WTC11 (cell line): ENCODE measurements around the gene TNIK. TPM values are rescaled to one million over a fixed set of nuclear protein-coding genes. Genes with fewer than 3 reads are reported as not detected.
A peak's percentile ranks its signal among the peaks of the same experiment; 100 is the strongest.

Source experiments
- ATAC-seq: fragments of 200-7000 bp; cut with Tn5 transposase; 2 replicates; pipeline ENCODE4 v1.10.0; 2021; ENCODE audit warnings: mild to moderate bottlenecking, moderate library complexity
- CTCF ChIA-PET: fragments of 300-600 bp; sonication (Branson Sonifier 250); formaldehyde crosslinking; loops from one replicate; lab custom pipeline; 2021; ENCODE audit warnings: antibody characterized with exemption; lab: Charles Lee
- POLR2A ChIA-PET: fragments of 350-600 bp; sonication (Branson Sonifier 250); formaldehyde crosslinking; loops from one replicate; lab custom pipeline; 2021; ENCODE audit warnings: antibody characterized with exemption; lab: Charles Lee
- DNase-seq: peaks from one replicate; pipeline ENCODE4 v3.0.0; 2021; ENCODE audit warnings: low spot score
- H3K27ac Mint-ChIP-seq: 2 replicates; pipeline ENCODE4 v1.8.0; 2021; ENCODE audit warnings: mixed read lengths
- H3K27me3 Mint-ChIP-seq: 2 replicates; pipeline ENCODE4 v1.8.0; 2021; ENCODE audit warnings: low read depth, mild to moderate bottlenecking, moderate library complexity, mixed read lengths
- H3K36me3 Mint-ChIP-seq: 2 replicates; pipeline ENCODE4 v1.8.0; 2021; ENCODE audit warnings: mixed read lengths
- H3K4me1 Mint-ChIP-seq: 2 replicates; pipeline ENCODE4 v1.8.0; 2022; ENCODE audit warnings: mixed read lengths
- H3K4me3 Mint-ChIP-seq: 2 replicates; pipeline ENCODE4 v1.8.0; 2021; ENCODE audit warnings: mild to moderate bottlenecking, moderate library complexity, mixed read lengths
- H3K9me3 Mint-ChIP-seq: 2 replicates; pipeline ENCODE4 v1.8.0; 2021; ENCODE audit warnings: mixed read lengths
- ESRRA ChIP-seq: sonication (generic); formaldehyde crosslinking; IDR thresholded peaks from 2 replicates; pipeline ENCODE4 v1.8.1; 2022; ENCODE audit warnings: mild to moderate bottlenecking, missing genetic modification reagents, borderline replicate concordance
- FOXK1 ChIP-seq: sonication (generic); formaldehyde crosslinking; IDR thresholded peaks from 2 replicates; pipeline ENCODE4 v1.8.0; 2022; ENCODE audit warnings: mild to moderate bottlenecking, moderate library complexity, missing genetic modification reagents
- GTF2I ChIP-seq: fragments of 250-450 bp; sonication (Bioruptor Pico); conservative IDR thresholded peaks from 2 replicates; pipeline ENCODE4 v1.4.0; 2021; ENCODE audit warnings: mild to moderate bottlenecking
- JAZF1 ChIP-seq: fragments of 250-450 bp; sonication (Bioruptor Pico); IDR thresholded peaks from 2 replicates; pipeline ENCODE4 v1.9.0; 2021; ENCODE audit warnings: moderate library complexity, mild to moderate bottlenecking, inconsistent platforms
- KAT7 ChIP-seq: sonication (generic); formaldehyde crosslinking; IDR thresholded peaks from 2 replicates; pipeline ENCODE4 v1.8.1; 2023; ENCODE audit warnings: missing genetic modification reagents, mild to moderate bottlenecking, borderline replicate concordance
- NR1H2 ChIP-seq: sonication (generic); formaldehyde crosslinking; IDR thresholded peaks from 2 replicates; pipeline ENCODE4 v1.9.0; 2021; ENCODE audit warnings: mild to moderate bottlenecking, moderate library complexity, missing genetic modification reagents
- NR3C1 ChIP-seq: sonication (generic); formaldehyde crosslinking; conservative IDR thresholded peaks from 2 replicates; pipeline ENCODE4 v1.8.1; 2023; ENCODE audit warnings: low read depth, mild to moderate bottlenecking, missing genetic modification reagents
- SP1 ChIP-seq: sonication (generic); formaldehyde crosslinking; conservative IDR thresholded peaks from 2 replicates; pipeline ENCODE4 v1.8.1; 2022; ENCODE audit warnings: missing genetic modification reagents
- TP53 ChIP-seq: sonication (generic); formaldehyde crosslinking; IDR thresholded peaks from 2 replicates; pipeline ENCODE4 v1.8.1; 2023; ENCODE audit warnings: mild to moderate bottlenecking, missing genetic modification reagents
- ZBTB21 ChIP-seq: sonication (generic); formaldehyde crosslinking; IDR thresholded peaks from 2 replicates; pipeline ENCODE4 v1.8.1; 2023; ENCODE audit warnings: mild to moderate bottlenecking, missing genetic modification reagents, borderline replicate concordance
- ZNF232 ChIP-seq: sonication (generic); formaldehyde crosslinking; IDR thresholded peaks from 2 replicates; pipeline ENCODE4 v1.8.0; 2022; ENCODE audit warnings: mild to moderate bottlenecking, missing genetic modification reagents
- ZNF263 ChIP-seq: sonication (generic); formaldehyde crosslinking; IDR thresholded peaks from 2 replicates; pipeline ENCODE4 v1.8.1; 2022; ENCODE audit warnings: low read depth, mild to moderate bottlenecking, moderate library complexity, missing genetic modification reagents
- ZNF416 ChIP-seq: fragments of 250-450 bp; sonication (Bioruptor Pico); IDR thresholded peaks from 2 replicates; pipeline ENCODE4 v1.9.0; 2021; ENCODE audit warnings: mild to moderate bottlenecking, inconsistent platforms
- ZNF423 ChIP-seq: fragments of 250-450 bp; sonication (Bioruptor Pico); IDR thresholded peaks from 2 replicates; pipeline ENCODE4 v2.1.2; 2022; ENCODE audit warnings: mild to moderate bottlenecking, moderate library complexity
- ZNF671 ChIP-seq: fragments of 250-450 bp; sonication (Bioruptor Pico); IDR thresholded peaks from 2 replicates; pipeline ENCODE4 v1.8.0; 2021; ENCODE audit warnings: mild to moderate bottlenecking
- total RNA-seq: library from RNA; stranded (reverse); gene quantifications from 3 replicates; pipeline ENCODE4 v1.2.3, GENCODE V29; 2021
- TF ChIP-seq, protein P1 (sequence below): fragments of 250-450 bp; sonication (Bioruptor Pico); IDR thresholded peaks from 2 replicates; pipeline ENCODE4 v1.9.0; 2021; ENCODE audit warnings: moderate library complexity, mild to moderate bottlenecking, inconsistent platforms, borderline replicate concordance
- TF ChIP-seq, protein P2 (sequence below): fragments of 250-450 bp; sonication (Bioruptor Pico); IDR thresholded peaks from 2 replicates; pipeline ENCODE4 v1.9.0; 2021; ENCODE audit warnings: mild to moderate bottlenecking, borderline replicate concordance
- TF ChIP-seq, protein P3 (sequence below): sonication (generic); formaldehyde crosslinking; IDR thresholded peaks from 2 replicates; pipeline ENCODE4 v1.8.1; 2023; ENCODE audit warnings: mild to moderate bottlenecking, missing genetic modification reagents, borderline replicate concordance

The TNIK gene
- total RNA-seq, 1 experiment from 2014 or later: 50.3 TPM

DNA sequence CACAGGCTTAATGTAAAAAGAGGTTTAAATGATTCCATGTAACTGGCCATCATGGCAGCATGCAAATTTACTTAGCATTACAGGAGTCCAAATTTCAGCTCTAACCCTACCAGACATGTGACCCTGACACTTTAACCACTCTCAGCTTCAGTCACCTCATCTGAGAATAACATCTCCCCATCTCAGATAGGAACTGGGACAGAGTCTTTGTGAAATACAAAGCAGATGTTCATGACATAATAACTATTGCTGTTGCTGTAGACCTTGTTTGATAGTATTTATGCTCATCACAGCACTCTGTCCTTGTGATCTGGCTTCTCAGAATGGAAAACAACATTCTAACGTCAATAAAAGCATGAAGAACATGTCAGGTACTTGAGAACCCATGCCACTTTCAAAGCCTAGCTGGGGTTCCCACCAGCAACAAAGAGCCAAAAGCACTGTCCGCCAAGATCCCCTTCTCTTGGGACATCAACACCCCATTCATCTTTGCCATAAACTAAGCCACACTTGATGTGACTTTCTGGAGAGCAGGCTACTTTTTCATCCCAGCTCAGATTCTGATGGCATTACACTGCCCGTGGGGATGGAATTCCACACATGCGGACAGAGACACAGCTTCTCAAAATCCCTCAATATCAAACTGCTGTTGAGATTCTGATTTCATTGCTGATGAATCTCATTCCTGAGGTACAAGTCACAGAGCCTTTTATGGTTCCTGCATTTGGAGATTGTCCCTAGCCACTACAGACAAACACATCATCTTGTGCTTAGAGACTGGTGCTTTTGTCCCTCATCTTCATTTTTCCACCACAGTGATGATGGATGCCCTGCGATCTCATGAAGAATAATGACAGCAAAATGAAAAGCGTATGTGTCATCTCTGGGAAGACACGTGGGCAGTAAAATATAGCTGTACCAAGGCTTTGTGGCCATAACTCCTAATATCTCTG, 202.7 kb downstream of the TNIK start (continued):
- TF ChIP-seq ZBTB21 (CRISPR knock-in tag): no peak
- TF ChIP-seq ZNF423 (CRISPR knock-in tag): no peak
- TF ChIP-seq SP1 (CRISPR knock-in tag): no peak
- TF ChIP-seq NR3C1: no peak
- no peak for TF ChIP-seq FOXK1

DNA sequence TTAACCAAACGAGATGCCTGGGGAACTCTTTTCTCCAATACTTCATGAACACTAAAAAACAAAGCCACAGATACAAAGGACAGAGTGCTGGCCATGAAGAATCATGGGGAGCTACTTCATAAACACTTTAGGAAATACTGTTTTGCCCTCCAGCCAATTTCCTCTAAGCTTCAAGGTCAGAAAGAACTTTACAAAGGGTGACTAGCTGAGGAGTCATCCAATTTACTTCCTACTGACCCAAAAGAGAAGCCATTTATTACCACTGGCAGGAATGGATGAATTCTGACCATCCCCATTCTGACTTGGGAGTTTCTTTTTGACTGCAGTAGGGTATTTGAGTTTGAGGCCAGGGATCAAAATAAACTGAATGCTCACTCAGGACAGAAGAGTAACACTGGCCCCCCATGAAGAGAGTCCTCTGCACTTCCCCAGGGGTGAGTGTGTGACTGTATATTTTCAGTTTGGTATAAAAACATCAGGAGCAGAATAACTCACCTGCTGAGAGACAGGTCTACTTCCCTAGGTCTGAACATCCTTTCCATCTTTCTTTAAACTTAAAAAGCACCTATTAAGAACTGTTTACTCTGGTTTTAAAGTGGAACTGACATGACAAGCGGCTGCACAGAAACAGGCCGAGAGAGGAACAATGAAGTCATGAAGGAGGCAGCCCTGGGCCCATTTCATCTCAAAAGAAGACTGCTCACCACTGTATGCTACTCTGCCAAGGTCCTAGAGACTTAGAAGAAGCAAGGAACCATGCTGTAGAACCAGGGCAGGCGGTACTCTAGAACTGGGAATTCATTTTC, 203.6 kb downstream of the TNIK start:
- Mint-ChIP-seq H3K4me1 (peaks cover 59% of the 10 kb centered on the region), H3K27ac (peak overlapping the region; percentile 30; the same call in 1 of the 2 replicates), H3K4me3 (no peak overlapping the region), H3K27me3 (no peaks in the 10 kb centered on the region)
- no peak for DNase-seq
- no peak for TF ChIP-seq ZNF263 (CRISPR knock-in tag)
- TF ChIP-seq, all 79 proteins: peak for 0
- no peak for ATAC-seq
- ChIA-PET CTCF (no interaction called here), POLR2A (no interaction called here)
- no peaks in the 10 kb centered on the region for H3K36me3 Mint-ChIP-seq
- H3K9me3 Mint-ChIP-seq: peaks cover 6% of the 10 kb centered on the region; the same call in 1 of the 2 replicates

DNA sequence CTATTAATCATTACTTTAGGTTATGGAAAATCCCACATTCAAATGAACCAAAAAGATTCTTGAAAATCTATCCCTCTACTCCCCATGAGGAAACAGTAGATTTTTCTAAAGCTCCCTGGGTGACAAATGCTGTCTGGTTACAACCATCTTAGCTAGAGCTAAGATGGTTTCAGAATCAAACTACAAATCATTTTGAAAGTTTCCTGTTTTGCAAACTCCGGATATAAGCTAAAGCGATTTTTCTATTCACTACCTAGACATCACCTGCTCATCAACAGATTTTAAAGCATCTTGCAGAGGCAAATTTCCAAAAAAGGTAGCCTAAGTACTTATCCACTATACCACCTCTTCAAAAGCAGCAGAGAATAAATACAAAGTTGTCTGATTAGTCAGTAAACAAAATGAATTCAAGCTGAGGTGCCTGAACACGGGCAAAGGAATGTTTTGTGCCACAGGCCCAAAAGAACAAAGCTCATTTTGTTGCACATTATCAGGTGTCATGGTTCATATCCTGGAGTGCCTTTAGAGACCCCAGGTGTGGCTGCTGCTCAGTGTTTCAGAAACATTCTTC, 204.9 kb downstream of the TNIK start:
- Mint-ChIP-seq H3K4me3 (no peak overlapping the region), H3K4me1 (peaks cover 48% of the 10 kb centered on the region), H3K36me3 (no peaks in the 10 kb centered on the region), H3K9me3 (peaks cover 6% of the 10 kb centered on the region; the same call in 1 of the 2 replicates), H3K27me3 (no peaks in the 10 kb centered on the region), H3K27ac (no peak overlapping the region; the same call in 1 of the 2 replicates)
- ATAC-seq (no peak), DNase-seq (no peak)
- ChIA-PET CTCF (interaction anchor here (0.6 kb wide), 1 partner anchor 157 kb away, joined by 3 read pairs; no protein-coding TSS in a partner anchor), POLR2A (no interaction called here)
- TF ChIP-seq NR1H2 (CRISPR knock-in tag) (no peak), KAT7 (CRISPR knock-in tag) (no peak), ZNF671 (CRISPR knock-in tag) (no peak), JAZF1 (CRISPR knock-in tag) (no peak), ZNF232 (no peak), TP53 (no peak), ZNF416 (no peak), GTF2I (CRISPR knock-in tag) (no peak), ESRRA (CRISPR knock-in tag) (no peak)
- TF ChIP-seq, protein P1, sequence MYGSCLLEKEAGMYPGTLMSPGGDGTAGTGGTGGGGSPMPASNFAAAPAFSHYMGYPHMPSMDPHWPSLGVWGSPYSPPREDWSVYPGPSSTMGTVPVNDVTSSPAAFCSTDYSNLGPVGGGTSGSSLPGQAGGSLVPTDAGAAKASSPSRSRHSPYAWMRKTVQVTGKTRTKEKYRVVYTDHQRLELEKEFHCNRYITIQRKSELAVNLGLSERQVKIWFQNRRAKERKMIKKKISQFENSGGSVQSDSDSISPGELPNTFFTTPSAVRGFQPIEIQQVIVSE: no peak
- TF ChIP-seq, protein P2, sequence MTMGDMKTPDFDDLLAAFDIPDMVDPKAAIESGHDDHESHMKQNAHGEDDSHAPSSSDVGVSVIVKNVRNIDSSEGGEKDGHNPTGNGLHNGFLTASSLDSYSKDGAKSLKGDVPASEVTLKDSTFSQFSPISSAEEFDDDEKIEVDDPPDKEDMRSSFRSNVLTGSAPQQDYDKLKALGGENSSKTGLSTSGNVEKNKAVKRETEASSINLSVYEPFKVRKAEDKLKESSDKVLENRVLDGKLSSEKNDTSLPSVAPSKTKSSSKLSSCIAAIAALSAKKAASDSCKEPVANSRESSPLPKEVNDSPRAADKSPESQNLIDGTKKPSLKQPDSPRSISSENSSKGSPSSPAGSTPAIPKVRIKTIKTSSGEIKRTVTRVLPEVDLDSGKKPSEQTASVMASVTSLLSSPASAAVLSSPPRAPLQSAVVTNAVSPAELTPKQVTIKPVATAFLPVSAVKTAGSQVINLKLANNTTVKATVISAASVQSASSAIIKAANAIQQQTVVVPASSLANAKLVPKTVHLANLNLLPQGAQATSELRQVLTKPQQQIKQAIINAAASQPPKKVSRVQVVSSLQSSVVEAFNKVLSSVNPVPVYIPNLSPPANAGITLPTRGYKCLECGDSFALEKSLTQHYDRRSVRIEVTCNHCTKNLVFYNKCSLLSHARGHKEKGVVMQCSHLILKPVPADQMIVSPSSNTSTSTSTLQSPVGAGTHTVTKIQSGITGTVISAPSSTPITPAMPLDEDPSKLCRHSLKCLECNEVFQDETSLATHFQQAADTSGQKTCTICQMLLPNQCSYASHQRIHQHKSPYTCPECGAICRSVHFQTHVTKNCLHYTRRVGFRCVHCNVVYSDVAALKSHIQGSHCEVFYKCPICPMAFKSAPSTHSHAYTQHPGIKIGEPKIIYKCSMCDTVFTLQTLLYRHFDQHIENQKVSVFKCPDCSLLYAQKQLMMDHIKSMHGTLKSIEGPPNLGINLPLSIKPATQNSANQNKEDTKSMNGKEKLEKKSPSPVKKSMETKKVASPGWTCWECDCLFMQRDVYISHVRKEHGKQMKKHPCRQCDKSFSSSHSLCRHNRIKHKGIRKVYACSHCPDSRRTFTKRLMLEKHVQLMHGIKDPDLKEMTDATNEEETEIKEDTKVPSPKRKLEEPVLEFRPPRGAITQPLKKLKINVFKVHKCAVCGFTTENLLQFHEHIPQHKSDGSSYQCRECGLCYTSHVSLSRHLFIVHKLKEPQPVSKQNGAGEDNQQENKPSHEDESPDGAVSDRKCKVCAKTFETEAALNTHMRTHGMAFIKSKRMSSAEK (CRISPR knock-in tag): no peak
- TF ChIP-seq, protein P3, sequence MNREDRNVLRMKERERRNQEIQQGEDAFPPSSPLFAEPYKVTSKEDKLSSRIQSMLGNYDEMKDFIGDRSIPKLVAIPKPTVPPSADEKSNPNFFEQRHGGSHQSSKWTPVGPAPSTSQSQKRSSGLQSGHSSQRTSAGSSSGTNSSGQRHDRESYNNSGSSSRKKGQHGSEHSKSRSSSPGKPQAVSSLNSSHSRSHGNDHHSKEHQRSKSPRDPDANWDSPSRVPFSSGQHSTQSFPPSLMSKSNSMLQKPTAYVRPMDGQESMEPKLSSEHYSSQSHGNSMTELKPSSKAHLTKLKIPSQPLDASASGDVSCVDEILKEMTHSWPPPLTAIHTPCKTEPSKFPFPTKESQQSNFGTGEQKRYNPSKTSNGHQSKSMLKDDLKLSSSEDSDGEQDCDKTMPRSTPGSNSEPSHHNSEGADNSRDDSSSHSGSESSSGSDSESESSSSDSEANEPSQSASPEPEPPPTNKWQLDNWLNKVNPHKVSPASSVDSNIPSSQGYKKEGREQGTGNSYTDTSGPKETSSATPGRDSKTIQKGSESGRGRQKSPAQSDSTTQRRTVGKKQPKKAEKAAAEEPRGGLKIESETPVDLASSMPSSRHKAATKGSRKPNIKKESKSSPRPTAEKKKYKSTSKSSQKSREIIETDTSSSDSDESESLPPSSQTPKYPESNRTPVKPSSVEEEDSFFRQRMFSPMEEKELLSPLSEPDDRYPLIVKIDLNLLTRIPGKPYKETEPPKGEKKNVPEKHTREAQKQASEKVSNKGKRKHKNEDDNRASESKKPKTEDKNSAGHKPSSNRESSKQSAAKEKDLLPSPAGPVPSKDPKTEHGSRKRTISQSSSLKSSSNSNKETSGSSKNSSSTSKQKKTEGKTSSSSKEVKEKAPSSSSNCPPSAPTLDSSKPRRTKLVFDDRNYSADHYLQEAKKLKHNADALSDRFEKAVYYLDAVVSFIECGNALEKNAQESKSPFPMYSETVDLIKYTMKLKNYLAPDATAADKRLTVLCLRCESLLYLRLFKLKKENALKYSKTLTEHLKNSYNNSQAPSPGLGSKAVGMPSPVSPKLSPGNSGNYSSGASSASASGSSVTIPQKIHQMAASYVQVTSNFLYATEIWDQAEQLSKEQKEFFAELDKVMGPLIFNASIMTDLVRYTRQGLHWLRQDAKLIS (CRISPR knock-in tag): no peak
